Measurements from ENCODE around the gene E2F4.
A peak's percentile ranks its signal among the peaks of the same experiment; 100 is the strongest.

E2F4 gene

GRCh38 chr16:67241008-67241900 is 49.3 kb downstream of the E2F4 start:
- TF ChIP-seq CTCF (IDR thresholded peaks at IDR 0.05; ENCODE audit: low read depth, low read length): no peak
- H3K4me3 ChIP-seq (ENCODE audit: low read depth, low read length): no peak overlapping the region
- in situ Hi-C loops (cut with HindIII; ENCODE audit: low sequenced_read_pairs): no loop called here
- DNase-seq (ENCODE audit: low read depth, low spot score): peak; percentile 75

GRCh38 chr16:67242138-67242730 is 50.3 kb downstream of the E2F4 start:
- no peak for DNase-seq (ENCODE audit: low read depth, low spot score)
- H3K4me3 ChIP-seq (ENCODE audit: low read depth, low read length): no peak overlapping the region
- no peak for TF ChIP-seq CTCF (IDR thresholded peaks at IDR 0.05; ENCODE audit: low read depth, low read length)
- in situ Hi-C loops (cut with HindIII; ENCODE audit: low sequenced_read_pairs): no loop called here

GRCh38 chr16:67243481-67243880 is 51.5 kb downstream of the E2F4 start:
- H3K4me3 ChIP-seq (ENCODE audit: low read depth, low read length): no peak overlapping the region
- DNase-seq (ENCODE audit: low read depth, low spot score): no peak
- in situ Hi-C loops (cut with HindIII; ENCODE audit: low sequenced_read_pairs): no loop called here

GRCh38 chr16:67244387-67245185 is 52.6 kb downstream of the E2F4 start:
- peak; percentile 1 for TF ChIP-seq CTCF (IDR thresholded peaks at IDR 0.05; ENCODE audit: low read depth, low read length)
- in situ Hi-C loops (cut with HindIII; ENCODE audit: low sequenced_read_pairs): no loop called here
- peak; percentile 86 for DNase-seq (ENCODE audit: low read depth, low spot score)
- no peak overlapping the region for H3K4me3 ChIP-seq (ENCODE audit: low read depth, low read length)

More at GRCh38 chr16:67243481-67243880, 51.5 kb downstream of the E2F4 start:
- TF ChIP-seq CTCF (IDR thresholded peaks at IDR 0.05; ENCODE audit: low read depth, low read length): no peak

- no peak for DNase-seq (ENCODE audit: low read depth, low spot score)
- no peak overlapping the region for H3K4me3 ChIP-seq (ENCODE audit: low read depth, low read length)
- in situ Hi-C loops (cut with HindIII; ENCODE audit: low sequenced_read_pairs): no loop called here
- no peak for TF ChIP-seq CTCF (IDR thresholded peaks at IDR 0.05; ENCODE audit: low read depth, low read length)
Measured at GRCh38 chr16:67245186-67245585, 53.2 kb downstream of the E2F4 start.

- in situ Hi-C loops (cut with HindIII; ENCODE audit: low sequenced_read_pairs): no loop called here
- TF ChIP-seq CTCF (IDR thresholded peaks at IDR 0.05; ENCODE audit: low read depth, low read length): no peak
- peak overlapping the region; percentile 92 for H3K4me3 ChIP-seq (ENCODE audit: low read depth, low read length)
- DNase-seq (ENCODE audit: low read depth, low spot score): no peak
Measured at GRCh38 chr16:67245674-67246080, 53.7 kb downstream of the E2F4 start.

All from astrocyte of the spinal cord (primary cell).